NCI-H524 treated with DMSO at 0.1 percent for 48 hours (cell line): ENCODE measurements around the gene SLC5A6.
"Not testable (repeated sequence)": the region's sequence is repeated elsewhere in the genome, so short reads cannot be mapped to it uniquely, and the experiment has no call there.

Source experiments
- DNase-seq: peaks from one replicate; lab custom pipeline; 2025; lab: John Stamatoyannopoulos, UW

The SLC5A6 gene

GRCh38 chr2:27205206-27205605, 6.9 kb downstream of the SLC5A6 start:
- no peak for DNase-seq

- no peak for DNase-seq
Measured at GRCh38 chr2:27204566-27204965, 7.5 kb downstream of the SLC5A6 start.

GRCh38 chr2:27203741-27204140, 8.3 kb downstream of the SLC5A6 start:
- DNase-seq, result no peak

- DNase-seq, result no peak
Measured at GRCh38 chr2:27202854-27203253, 9.2 kb downstream of the SLC5A6 start.

- DNase-seq, result no peak
Measured at GRCh38 chr2:27201675-27202074, 10.4 kb downstream of the SLC5A6 start.

- no peak for DNase-seq
Measured at GRCh38 chr2:27199241-27199640, 12.8 kb downstream of the SLC5A6 start.

GRCh38 chr2:27198627-27199026, 13.4 kb downstream of the SLC5A6 start:
- no peak for DNase-seq

- not testable (repeated sequence) for DNase-seq
Measured at GRCh38 chr2:27198068-27198467, 14.0 kb downstream of the SLC5A6 start.

GRCh38 chr2:27195799-27196198, 16.3 kb downstream of the SLC5A6 start:
- DNase-seq, result not testable (repeated sequence)

- no peak for DNase-seq
Measured at GRCh38 chr2:27194538-27195354, 17.3 kb downstream of the SLC5A6 start.

GRCh38 chr2:27191070-27191829, 20.8 kb downstream of the SLC5A6 start:
- DNase-seq, result peak; percentile 29

GRCh38 chr2:27189989-27190388, 22.1 kb downstream of the SLC5A6 start:
- DNase-seq, result no peak

GRCh38 chr2:27186613-27187345, 25.3 kb downstream of the SLC5A6 start:
- DNase-seq, result no peak

GRCh38 chr2:27185331-27186026, 26.6 kb downstream of the SLC5A6 start:
- no peak for DNase-seq

- no peak for DNase-seq
Measured at GRCh38 chr2:27184115-27184514, 28.0 kb downstream of the SLC5A6 start.

- no peak for DNase-seq
Measured at GRCh38 chr2:27182346-27182745, 29.7 kb downstream of the SLC5A6 start.

GRCh38 chr2:27179344-27180000, 32.6 kb downstream of the SLC5A6 start:
- DNase-seq, result no peak

GRCh38 chr2:27178469-27178868, 33.6 kb downstream of the SLC5A6 start:
- no peak for DNase-seq

- no peak for DNase-seq
Measured at GRCh38 chr2:27177441-27178351, 34.4 kb downstream of the SLC5A6 start.

- DNase-seq, result not testable (repeated sequence)
Measured at GRCh38 chr2:27175781-27176180, 36.3 kb downstream of the SLC5A6 start.
